SH-SY5Y (cell line): Measurements from ENCODE around the gene RHD.

Source experiments
- GATA2 ChIP-seq: IDR thresholded peaks from 2 replicates; pipeline ENCODE4 v1.6.1; 2011; ENCODE audit warnings: mild to moderate bottlenecking, low read depth, low read length
- GATA3 ChIP-seq: IDR thresholded peaks from 2 replicates; pipeline ENCODE4 v1.6.1; 2011; ENCODE audit warnings: low read depth, mild to moderate bottlenecking, low read length, moderate library complexity

- TF ChIP-seq GATA2 (no peak), GATA3 (no peak)
These were observed 70.5 kb downstream of the RHD start for GRCh38 chr1:25342846-25343245.
